ENCODE data around the gene ITGB1BP1.

GRCh38 chr2:9385841-9386240, 37.5 kb downstream of the ITGB1BP1 start:
- TF ChIP-seq POLR2A (IDR thresholded peaks at IDR 0.05) = no peak
- TF ChIP-seq CTCF (IDR thresholded peaks at IDR 0.05) = no peak
